GM18909 (cell line): ENCODE data around the gene SND1.
A peak's percentile ranks its signal among the peaks of the same experiment; 100 is the strongest.

Experiments
- ATAC-seq: cut with Tn5 transposase; IDR thresholded peaks from one replicate; pipeline ENCODE4 v1.9.1; 2021; ENCODE audit warnings: mild to moderate bottlenecking; ENCODE audit not compliant: unreplicated experiment, poor library complexity

The SND1 gene

GRCh38 chr7:127913686-127914085, 261.7 kb downstream of the SND1 start:
- ATAC-seq = no peak

DNA sequence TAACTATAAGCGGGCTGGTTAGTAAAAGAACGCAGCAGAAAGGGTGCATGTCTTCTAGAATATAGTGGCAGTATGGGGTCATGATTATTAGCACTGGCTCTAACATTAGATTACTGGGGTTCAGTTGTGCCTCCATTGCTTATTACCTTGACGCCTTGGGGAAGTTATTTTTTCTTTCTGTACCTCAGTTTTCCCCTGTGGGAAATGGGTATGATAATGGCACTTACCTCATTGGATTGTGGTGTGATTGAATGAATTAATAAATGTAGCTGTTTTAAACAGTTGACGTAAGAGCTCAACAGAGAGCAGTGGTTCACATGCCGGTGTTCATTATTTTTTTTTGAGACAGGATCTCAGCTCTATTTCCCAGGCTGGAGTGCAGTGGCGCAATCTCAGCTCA, 262.7 kb downstream of the SND1 start:
- no peak for ATAC-seq

GRCh38 chr7:127916735-127917134, 264.7 kb downstream of the SND1 start:
- ATAC-seq = no peak

- no peak for ATAC-seq
These were observed 266.1 kb downstream of the SND1 start for GRCh38 chr7:127918130-127918529.

DNA sequence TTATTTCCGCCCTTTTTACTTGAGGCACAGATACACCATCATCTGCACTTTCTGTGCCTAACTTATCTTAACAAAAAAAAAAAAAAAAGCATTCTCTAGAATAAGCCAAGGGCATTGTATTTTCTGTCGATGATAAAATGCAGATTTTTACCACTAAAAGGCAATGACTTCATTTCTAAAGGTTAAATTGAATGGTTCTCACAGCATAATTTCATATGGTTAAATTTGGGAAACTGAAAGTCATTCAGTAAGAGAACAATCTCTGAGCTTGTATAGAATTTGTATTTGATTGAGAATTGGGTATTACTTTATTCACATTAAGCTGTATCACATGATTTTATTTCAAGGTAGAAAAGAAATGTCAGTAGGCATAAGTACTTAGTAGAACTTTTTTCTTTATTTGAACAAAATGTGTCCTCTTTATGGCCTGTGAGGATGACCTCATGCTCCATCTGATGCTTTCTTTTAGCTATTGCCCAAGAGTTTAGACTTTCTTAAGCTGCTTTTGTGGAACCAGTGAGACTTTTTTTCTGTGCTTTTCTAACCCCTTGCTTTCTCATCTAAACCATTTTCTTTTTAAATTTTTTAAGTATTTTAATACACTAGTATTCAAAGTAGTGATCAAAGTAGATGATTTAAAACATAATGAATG, 268.9 kb downstream of the SND1 start:
- no peak for ATAC-seq

GRCh38 chr7:127922656-127923055, 270.7 kb downstream of the SND1 start:
- ATAC-seq = no peak

DNA sequence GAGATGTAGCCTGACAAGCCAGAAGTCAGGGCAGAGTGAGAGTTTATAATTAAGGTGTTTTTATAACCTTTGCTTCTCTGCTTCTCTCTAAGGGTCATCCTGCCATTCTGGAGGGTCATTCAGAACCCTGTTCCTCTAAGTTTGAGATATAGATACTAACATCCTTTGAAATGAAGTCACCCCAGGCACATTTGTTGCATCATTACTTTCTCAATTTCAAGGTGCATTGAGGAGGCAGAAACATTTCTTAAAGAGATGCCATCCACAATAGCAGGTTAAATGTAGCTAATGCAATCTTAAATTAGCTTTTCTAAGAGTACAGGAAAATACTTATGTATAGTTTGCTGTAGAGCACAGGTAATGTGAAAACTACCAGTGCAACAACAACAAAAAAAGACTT, 272.9 kb downstream of the SND1 start:
- no peak for ATAC-seq

GRCh38 chr7:127927348-127927696, 275.3 kb downstream of the SND1 start:
- ATAC-seq = no peak

DNA sequence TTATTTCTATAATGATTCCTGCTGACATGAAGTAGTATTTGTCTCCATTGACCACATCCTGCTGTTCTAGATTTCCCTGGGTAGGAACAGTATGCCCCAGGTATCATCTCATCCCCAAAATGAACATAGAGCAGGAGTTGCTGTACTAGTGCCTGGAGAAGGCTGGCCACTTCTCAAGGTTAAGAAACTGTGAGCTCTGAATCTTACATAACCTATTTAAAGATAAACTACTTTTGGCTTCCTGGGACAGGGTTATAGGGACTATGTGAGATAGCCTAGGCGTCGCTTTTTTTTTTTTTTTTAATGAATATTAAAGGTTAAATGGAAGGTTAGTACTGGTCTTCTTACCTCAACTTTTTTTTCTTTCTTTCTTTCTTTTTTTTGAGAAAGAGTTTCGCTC, 276.2 kb downstream of the SND1 start:
- ATAC-seq = no peak

GRCh38 chr7:127928852-127929251, 276.9 kb downstream of the SND1 start:
- no peak for ATAC-seq

GRCh38 chr7:127930341-127931328, 278.6 kb downstream of the SND1 start:
- peak; percentile 38 for ATAC-seq

DNA sequence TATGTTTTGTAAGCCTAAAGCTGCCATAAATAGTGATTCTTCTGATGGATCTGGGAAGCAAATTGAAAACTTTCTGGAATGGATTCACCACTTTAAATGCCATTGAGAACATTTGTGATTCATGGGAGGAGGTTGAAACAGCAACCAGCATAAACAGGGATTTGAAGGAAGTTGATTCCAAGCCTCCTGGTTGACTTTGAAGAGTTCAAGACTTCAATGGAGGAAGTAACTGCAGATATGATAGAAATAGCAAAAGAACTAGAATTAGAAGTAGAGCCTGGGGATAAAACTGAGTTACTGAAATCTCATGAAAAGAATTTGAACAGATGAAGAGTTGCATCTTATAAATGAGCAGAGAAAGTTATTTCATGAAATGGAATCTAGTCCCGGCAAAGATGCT, 280.1 kb downstream of the SND1 start:
- ATAC-seq = no peak

GRCh38 chr7:127932496-127932895, 280.5 kb downstream of the SND1 start:
- ATAC-seq = no peak

DNA sequence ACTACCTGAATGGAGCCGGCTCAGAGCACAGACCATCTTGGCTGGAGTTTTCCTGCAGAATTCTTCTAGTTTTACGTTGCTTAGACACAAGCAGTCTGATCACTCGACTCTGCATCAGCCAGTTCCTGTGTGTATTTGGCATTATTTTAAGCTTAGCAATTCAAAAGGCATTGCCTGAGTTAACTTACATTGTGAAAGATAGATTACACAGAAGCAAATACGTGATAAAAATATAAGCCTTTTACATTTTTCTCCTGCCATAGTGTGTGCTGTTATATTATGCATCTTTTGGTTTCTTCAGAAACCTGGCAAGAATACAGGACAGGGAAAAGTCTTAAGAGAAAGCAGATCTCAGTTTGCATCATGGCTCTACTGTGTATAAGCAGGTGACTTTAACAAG, 281.2 kb downstream of the SND1 start:
- ATAC-seq = no peak

GRCh38 chr7:127934711-127935110, 282.7 kb downstream of the SND1 start:
- no peak for ATAC-seq

- no peak for ATAC-seq
These were observed 283.9 kb downstream of the SND1 start for GRCh38 chr7:127935847-127936376.

- ATAC-seq = no peak
These were observed 285.2 kb downstream of the SND1 start for GRCh38 chr7:127937066-127937680.

- no peak for ATAC-seq
These were observed 286.6 kb downstream of the SND1 start for GRCh38 chr7:127938588-127938987.

- no peak for ATAC-seq
These were observed 288.6 kb downstream of the SND1 start for GRCh38 chr7:127940381-127941160.

DNA sequence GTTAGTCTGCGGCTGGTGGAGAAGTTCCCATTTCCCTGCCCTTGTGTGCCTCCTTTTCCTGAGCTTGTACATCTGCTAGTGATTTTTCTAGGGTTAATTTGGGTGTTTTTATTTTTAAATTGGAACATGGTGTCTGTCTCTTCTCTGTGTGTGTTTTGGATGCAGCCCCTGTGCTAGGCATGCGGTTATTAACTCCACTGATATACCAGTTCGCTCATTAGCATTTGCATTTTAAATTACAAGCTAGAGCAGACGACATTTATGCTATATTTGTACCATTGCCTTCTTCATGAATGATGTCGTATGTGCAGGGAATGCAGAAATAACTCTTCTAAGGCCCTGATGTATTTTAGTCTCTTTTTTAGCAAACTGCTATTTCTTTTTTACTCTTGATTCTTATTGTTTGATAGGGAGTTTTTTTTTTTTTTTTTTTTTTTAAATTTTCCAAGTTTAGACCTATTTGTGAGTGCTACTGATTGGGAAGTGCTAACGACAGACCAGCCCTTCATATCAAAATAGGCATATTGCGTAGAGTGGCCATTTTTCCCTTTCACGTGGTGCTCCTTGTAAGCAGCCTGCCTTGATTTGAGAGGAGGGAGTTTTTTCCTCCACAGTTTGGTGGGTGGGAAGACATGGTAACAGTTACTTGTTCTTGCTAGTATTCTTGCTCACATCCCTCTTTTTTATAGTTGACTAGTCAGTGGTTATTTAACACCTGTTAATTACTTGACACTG, 289.6 kb downstream of the SND1 start:
- no peak for ATAC-seq
